Measurements from ENCODE around the gene METTL16.

Gene METTL16

GRCh38 chr17:2377659-2378058, 134.0 kb downstream of the METTL16 start:
- DNase-seq, result no peak

GRCh38 chr17:2376107-2376506, 135.6 kb downstream of the METTL16 start:
- no peak for DNase-seq

- no peak for DNase-seq
Observed at GRCh38 chr17:2375406-2375805, 136.3 kb downstream of the METTL16 start.

- DNase-seq, result no peak
Observed at GRCh38 chr17:2374549-2375285, 137.0 kb downstream of the METTL16 start.

DNA sequence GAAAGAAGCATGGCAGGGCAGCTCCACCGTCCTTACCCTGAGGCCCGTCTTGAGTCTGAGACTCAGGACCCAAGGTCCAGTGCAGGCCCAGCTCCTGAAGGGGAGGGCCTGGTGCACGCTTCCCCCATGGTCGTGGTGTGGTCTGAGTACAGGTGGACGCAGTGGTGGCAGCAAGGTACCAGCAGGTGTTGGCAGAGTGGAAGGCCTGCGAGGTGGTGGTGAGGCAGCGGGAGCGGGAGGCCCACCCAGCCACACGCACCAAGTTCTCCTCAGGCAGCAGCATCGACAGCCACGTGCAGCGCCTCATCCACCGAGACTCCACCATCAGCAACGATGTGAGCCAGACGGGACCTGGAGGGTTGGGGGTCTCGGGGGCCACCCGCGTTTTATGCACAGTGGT, 138.5 kb downstream of the METTL16 start:
- DNase-seq, result no peak

DNA sequence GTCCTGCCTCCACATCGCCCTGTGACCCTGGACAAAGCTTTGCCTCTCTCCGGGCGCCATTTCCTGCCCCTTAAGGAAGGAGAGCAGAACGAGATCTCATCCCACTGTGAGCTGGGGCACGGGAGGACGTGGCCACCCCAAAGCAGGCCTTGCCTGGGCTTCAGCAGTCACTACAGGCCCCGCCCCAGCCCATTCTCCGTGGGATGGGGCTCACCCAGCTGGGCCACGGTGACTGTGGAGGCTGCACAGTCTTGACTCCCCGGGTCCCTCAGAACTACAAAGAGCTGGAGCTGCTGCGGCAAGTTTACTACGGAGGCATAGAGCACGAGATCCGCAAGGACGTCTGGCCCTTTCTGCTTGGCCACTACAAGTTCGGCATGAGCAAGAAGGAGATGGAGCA, 139.0 kb downstream of the METTL16 start:
- no peak for DNase-seq

DNA sequence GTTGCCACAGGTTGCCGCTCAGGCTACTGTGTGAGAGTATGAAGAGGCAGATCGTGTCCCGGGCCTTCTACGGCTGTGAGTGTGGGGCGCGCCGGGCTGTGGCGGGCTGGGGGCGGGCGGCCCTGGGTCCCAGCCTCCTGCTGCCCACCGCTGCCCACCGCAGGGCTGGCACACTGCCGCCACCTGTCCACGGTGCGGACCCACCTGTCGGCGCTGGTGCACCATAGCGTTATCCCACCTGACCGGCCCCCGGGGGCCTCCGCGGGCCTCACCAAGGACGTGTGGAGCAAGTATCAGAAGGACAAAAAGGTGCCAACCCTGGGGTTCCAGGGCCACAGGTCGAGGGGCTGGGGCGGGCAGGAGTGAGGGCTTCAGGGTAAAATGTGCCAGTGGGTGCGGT, 139.5 kb downstream of the METTL16 start:
- no peak for DNase-seq

- DNase-seq, result no peak
Observed at GRCh38 chr17:2371183-2372130, 140.2 kb downstream of the METTL16 start.

GRCh38 chr17:2370211-2370589, 141.5 kb downstream of the METTL16 start:
- DNase-seq, result no peak

GRCh38 chr17:2369551-2370210, 142.0 kb downstream of the METTL16 start:
- DNase-seq, result no peak

DNA sequence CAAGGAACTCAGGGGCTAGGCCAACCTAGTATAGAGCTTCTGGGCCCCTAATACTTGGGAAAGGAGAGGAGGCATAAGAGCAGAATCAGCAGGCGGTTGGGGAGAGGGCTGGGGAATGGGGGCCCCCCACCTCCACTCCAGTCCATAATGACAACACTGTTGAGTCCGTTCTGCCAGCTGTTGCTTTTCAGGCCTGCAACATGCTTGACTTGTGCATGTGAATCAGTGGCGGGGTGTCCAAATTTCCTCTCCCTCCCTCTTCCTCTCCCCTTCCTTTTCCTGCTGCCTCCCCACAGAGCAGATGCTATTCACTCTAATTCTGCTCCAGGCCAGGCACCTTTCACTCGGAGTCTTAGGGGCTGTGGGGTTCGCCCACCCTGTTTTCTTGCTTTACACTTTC, 142.6 kb downstream of the METTL16 start:
- no peak for DNase-seq

DNA sequence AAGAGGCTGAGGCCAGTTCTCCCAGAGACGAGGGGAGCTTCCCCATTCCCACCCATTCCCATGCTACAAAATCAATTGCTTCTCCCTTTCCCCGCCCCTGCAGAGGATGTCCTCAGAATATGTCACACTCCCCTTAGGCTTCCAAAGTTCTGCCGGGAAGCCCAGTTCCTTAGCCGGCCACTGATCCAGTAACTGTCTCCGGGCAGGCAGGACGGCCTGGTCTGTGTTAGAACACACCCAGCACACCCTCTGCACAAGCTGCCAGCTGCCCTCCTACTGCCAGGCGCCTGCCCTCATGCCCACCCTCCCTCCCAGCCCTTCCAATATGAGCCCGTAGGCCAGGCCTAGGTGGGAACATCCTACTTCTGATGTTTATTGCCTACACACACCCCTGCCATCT, 143.3 kb downstream of the METTL16 start:
- no peak for DNase-seq

- DNase-seq, result no peak
Observed at GRCh38 chr17:2366747-2367494, 144.8 kb downstream of the METTL16 start.
